ENCODE results near the gene ATP8B1.
"Not testable (repeated sequence)": the region's sequence is repeated elsewhere in the genome, so short reads cannot be mapped to it uniquely, and the experiment has no call there.

Gene ATP8B1

GRCh38 chr18:57719211-57719935 lies 83.7 kb downstream of the ATP8B1 start:
- DNase-seq (ENCODE audit: low read depth), result not testable (repeated sequence)

DNA sequence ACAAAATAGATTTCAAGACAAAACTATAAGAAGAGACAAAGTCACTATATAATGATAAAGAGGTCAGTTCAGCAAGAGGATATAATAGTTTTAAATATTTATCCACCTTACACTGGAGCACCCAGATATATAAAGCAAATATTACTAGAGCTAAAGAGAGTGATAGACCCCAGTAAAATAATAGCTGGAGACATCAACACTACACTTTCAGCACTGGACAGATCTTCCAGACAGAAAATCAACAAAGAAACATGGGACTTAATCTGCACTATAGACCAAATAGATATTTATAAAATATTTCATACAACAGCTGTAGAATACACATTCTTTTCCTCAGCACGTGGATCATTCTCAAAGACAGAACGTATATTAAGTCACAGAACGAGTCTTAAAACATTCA lies 86.6 kb downstream of the ATP8B1 start:
- DNase-seq (ENCODE audit: low read depth), result no peak

- DNase-seq (ENCODE audit: low read depth), result no peak
Measured at GRCh38 chr18:57715671-57716070, 87.4 kb downstream of the ATP8B1 start.

GRCh38 chr18:57715073-57715472 lies 88.0 kb downstream of the ATP8B1 start:
- no peak for DNase-seq (ENCODE audit: low read depth)

- no peak for DNase-seq (ENCODE audit: low read depth)
Measured at GRCh38 chr18:57710226-57710625, 92.9 kb downstream of the ATP8B1 start.

DNA sequence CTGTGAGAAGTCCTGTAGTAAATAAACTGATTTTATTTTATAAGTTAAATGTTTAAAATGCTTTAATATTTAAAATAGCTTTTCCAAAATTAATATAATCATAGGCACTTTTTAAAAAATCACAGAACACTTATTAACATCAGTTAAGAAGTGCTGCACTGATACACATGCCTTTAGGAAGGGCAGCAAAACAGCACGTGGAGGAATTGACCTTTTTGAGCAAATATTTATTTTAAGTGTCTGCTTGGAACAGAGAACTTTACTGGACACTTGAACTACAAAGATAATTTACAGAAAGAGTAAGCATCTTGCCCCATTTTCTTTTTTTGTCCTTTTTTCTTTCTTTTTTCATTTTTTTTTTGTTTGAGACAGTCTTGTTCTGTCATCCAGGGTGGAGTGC lies 93.8 kb downstream of the ATP8B1 start:
- no peak for DNase-seq (ENCODE audit: low read depth)

DNA sequence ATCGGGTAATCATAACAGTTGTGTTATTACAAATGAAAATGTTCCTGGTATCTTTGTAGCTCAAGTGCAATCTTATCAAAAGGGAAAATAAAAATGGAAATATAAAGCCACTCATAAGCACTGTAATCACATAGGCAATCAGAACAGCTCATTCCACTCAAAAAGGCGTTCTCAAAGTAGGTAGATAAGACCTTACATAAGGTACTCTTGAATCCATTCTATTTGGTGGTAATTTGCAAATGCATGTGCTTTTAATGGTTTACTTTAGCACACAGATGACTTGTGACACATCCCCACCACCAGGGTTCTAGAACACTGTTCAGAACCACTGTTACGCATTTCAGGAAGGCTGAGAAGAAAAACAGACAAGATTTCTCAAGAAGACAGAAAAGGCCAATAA lies 94.8 kb downstream of the ATP8B1 start:
- no peak for DNase-seq (ENCODE audit: low read depth)

DNA sequence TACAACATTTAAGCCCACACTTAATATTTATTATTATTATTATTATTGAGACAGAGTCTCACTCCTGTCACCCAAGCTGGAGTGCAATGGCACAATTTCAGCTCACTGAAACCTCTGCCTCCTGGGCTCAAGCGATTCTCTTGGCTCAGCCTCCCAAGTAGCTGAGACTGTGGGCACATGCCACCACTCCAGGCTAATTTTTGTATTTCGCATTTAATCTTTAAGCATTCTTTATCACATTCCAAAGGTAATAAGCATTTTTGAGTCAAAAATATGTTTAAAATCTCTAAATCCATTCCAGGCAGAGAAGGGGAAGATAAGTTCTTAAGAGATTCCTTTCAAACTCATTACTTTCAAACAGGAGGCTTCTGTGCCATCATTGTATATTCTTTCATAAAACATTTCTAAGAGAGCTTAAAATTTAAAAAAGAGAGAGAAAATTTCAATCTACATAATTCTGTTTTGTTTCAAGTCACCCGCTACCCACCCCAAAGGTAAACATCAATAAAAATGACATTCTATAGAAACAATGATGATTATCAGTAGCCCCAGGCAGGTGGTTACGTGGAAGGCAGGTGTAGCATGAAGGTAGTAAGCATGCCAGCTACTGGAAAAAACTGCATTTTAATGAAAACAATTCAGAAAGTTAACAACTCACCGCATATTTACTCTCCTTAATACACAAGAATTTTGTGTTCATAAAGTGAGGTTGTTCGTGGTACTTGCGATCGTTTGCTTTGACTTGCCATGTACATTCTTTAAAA lies 97.1 kb downstream of the ATP8B1 start:
- no peak for DNase-seq (ENCODE audit: low read depth)

DNA sequence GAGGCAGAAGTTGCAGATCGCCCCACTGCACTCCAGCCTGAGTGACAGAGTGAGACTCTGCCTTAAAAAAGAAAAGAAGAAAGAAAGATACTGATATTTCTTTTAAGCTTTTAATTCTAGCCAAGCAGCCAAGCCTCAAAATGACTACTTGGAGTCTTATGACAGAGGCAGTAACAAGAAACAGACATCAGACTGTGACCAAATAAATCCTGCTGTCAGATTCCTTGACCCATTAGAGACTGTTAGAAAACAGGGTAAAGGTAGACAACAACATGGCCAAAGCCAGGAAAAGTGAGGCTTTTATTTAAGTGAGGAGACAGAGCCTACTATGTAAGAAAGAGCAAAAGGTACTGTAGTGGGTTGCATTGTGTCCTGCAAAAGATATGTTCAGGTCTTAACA lies 98.1 kb downstream of the ATP8B1 start:
- DNase-seq (ENCODE audit: low read depth), result no peak

- no peak for DNase-seq (ENCODE audit: low read depth)
Measured at GRCh38 chr18:57698571-57699276, 104.4 kb downstream of the ATP8B1 start.

GRCh38 chr18:57697426-57697825 lies 105.7 kb downstream of the ATP8B1 start:
- no peak for DNase-seq (ENCODE audit: low read depth)

- no peak for DNase-seq (ENCODE audit: low read depth)
Measured at GRCh38 chr18:57696271-57696670, 106.8 kb downstream of the ATP8B1 start.

DNA sequence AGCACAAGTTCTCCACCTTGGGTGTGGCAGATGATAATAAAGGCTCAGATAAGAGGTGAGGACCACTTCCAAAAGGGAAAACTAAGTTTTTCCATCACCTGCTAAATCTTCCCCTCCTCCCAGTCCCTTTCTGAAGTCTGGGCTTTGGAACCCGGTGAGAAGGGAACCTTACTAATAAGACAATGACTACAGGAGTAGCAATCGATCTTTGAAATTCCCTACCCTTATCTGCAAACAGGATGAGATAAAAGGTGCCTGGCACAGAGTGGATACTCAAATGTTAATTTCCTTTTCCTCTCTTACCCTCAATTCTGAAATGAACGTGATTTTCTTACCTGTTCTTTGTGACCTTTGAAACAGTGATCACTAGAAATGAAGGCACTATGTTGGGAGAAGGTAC lies 111.8 kb downstream of the ATP8B1 start:
- no peak for DNase-seq (ENCODE audit: low read depth)

DNA sequence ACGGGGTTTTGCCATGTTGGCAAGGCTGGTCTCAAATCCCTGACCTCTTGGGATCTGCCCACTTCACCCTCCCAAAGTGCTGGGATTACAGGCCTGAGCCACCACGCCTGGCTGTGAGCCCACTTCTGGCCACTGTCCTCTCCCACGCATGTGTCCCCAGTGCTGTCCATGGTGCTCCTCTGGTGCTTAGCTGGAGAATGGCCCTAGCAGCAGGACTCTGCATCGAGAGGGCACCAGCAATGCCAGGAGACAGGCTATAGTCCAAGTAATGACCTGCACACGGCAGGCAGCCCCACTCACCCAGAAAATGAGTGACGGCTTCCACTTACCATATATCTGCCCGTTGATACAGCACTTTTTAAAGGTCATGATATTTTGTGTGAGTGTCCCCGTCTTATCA lies 115.1 kb downstream of the ATP8B1 start:
- no peak for DNase-seq (ENCODE audit: low read depth)

GRCh38 chr18:57683470-57683869 lies 119.6 kb downstream of the ATP8B1 start:
- no peak for DNase-seq (ENCODE audit: low read depth)

DNA sequence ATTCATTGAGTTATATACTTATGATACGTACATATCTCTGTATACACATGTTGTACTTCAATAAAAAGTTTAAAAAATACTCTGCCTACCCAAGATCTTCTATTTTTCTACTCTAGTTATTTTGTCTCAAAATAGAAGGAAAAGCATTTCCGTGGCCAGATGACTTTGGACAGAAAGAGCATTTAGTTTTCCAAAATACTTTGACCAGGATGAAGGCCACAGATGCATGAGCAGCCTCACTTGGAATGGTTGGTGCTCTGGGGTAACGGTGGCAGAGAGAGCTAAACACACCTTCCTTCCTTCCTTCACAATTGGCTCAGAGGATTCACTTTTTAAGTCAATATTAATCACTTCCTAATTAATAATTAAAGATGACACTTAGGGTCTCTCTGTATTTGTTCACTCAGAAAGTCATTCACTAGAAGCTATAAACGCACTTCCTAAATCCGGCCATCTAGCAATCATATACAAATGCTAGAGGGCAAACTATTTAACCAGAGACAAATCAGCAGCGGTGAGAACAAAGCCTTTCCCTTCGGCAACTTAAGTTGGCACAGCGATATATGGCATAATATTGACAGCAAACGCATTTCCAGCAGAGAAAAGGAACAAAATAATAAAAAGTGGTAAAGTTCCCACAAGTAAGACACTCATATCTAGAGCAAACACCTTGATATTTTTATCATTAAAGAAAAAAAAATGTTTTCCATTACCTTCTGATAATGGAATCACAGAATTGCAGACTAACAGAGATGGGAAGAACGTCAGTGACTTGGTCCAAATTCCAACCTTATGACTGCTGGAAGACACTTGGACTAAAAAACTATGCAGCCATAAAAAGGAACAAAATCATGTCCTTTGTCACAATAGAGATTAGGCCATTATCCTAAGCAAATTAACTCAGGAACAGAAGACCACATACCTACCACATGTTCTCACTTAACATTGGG lies 125.6 kb downstream of the ATP8B1 start:
- DNase-seq (ENCODE audit: low read depth), result no peak

DNA sequence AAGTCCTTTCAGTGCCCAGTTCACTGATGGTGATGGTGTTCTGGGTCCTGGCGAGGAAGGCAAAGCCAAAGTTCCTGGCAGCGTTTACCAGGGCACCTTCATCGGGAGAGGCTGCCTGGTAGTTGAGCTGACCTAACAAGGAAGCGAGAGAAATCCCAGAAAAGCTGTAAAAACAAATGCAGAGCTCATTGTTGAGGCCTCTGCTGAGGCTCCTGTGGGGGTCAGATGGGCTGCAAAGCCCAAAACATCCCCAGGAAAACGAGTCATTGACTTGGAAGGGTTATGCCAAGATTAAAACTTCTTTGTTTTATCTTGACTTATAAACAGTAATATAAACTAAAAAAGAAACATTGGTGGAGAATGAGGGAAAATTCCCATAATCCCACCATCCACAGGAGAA lies 128.2 kb downstream of the ATP8B1 start:
- DNase-seq (ENCODE audit: low read depth), result no peak

GRCh38 chr18:57670046-57670445 lies 133.1 kb downstream of the ATP8B1 start:
- DNase-seq (ENCODE audit: low read depth), result no peak

GRCh38 chr18:57668021-57668420 lies 135.1 kb downstream of the ATP8B1 start:
- DNase-seq (ENCODE audit: low read depth), result no peak

GRCh38 chr18:57666818-57667497 lies 136.2 kb downstream of the ATP8B1 start:
- DNase-seq (ENCODE audit: low read depth), result no peak

DNA sequence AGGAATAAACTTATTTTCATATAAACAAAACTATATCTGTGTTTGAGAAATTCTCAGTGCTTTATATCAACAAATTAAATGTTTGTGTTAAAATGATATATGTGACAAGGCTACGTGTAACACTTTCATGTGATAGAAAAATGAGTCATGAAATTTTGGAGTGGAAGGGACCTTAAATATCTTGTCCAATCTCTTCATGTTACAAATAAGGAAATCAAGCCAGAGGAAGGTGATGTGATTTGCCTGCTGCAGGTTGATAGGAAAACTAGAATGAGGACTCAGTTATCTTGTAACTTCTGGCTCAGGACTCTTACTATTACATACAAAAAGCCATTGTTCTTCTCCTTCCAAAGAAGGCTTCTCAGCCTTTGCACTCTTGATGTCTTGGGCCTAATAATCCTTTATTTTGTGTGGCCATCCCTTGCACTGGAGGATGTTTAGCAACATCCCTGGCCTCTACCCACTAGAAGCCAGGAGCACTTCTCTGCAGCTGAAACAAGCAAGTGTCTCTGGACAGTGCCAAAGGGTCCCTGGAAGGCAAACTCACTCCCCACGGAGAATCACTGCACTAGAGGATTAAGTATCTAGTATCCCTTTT lies 138.4 kb downstream of the ATP8B1 start:
- DNase-seq (ENCODE audit: low read depth), result no peak
